HUES6 (cell line): ENCODE measurements around the gene WFDC12.
"Not testable (repeated sequence)": the region's sequence is repeated elsewhere in the genome, so short reads cannot be mapped to it uniquely, and the experiment has no call there.

ENCODE experiments used
- H3K27ac ChIP-seq: 2 replicates; pipeline ENCODE4 v1.7.0; 2013; ENCODE audit warnings: low read depth, mild to moderate bottlenecking, low read length, inconsistent platforms
- H3K27me3 ChIP-seq: 2 replicates; pipeline ENCODE4 v1.6.1; 2013; ENCODE audit warnings: low read length; ENCODE audit not compliant: control insufficient read depth, insufficient read depth
- H3K36me3 ChIP-seq: 2 replicates; pipeline ENCODE4 v1.6.1; 2013; ENCODE audit warnings: low read length; ENCODE audit not compliant: control insufficient read depth, insufficient read depth
- H3K4me1 ChIP-seq: 2 replicates; pipeline ENCODE4 v1.6.1; 2013; ENCODE audit warnings: low read length; ENCODE audit not compliant: control insufficient read depth, insufficient read depth
- H3K4me3 ChIP-seq: 2 replicates; pipeline ENCODE4 v1.5.1; 2013; ENCODE audit warnings: low read depth, low read length
- H3K9ac ChIP-seq: one replicate; pipeline ENCODE4 v1.6.1; 2013; ENCODE audit warnings: mild to moderate bottlenecking, low read length
- H3K9me3 ChIP-seq: 2 replicates; pipeline ENCODE4 v1.6.1; 2013; ENCODE audit warnings: low read depth, low read length; ENCODE audit not compliant: control insufficient read depth, insufficient read depth

Gene WFDC12, protein sequence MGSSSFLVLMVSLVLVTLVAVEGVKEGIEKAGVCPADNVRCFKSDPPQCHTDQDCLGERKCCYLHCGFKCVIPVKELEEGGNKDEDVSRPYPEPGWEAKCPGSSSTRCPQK

DNA sequence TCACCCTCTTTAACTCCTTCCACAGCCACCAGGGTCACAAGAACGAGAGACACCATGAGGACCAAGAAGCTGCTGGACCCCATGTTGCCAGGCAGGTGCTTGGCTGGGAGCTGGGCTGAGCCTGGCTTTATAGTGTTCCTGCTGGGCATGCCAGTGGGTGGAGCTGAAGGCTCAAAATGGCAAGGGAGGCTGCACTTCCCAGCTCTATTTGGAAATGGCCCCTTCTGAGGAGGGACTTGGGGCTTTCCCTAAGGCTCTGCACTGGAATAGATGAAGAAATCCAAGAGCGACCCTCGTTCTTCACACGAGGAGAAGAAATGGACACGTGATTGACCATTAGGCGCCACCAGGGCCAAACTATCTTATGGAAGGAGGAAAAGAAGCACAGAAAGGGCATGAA is at the start of gene WFDC12:
Gene WFDC12 (minus strand): TSS at position 101 of the 400 bp plus-strand sequence. CDS start 18 bp downstream, at position 83.
- Histone ChIP-seq H3K9ac (no peak within 1 kb of the TSS), H3K36me3 (no peaks in the 10 kb centered on the region), H3K27me3 (no peaks in the 10 kb centered on the region), H3K9me3 (no peaks in the 10 kb centered on the region), H3K4me1 (no peaks in the 10 kb centered on the region), H3K4me3 (no peak within 1 kb of the TSS), H3K27ac (no peak within 1 kb of the TSS)

DNA sequence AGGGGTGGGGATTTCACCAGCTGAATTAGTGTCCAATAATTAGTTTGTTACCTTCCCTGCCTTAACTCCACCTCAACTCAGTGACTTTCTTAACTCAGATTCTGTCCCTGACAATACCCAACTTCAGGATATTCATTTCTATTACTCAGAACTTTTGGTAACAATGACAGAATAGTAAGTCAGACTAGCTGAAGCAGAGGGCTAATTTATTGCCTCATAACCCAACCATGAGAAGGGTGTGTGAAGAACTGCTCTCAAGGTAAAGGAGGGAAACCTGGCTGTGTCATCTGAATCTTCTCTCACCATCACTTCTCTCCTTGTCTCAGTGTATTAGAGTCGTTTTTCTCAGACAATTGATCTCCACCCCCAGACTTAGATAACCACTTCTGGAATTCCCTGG is 49.3 kb upstream of the WFDC12 start:
- Histone ChIP-seq H3K4me1 (no peaks in the 10 kb centered on the region), H3K36me3 (no peaks in the 10 kb centered on the region), H3K9me3 (no peaks in the 10 kb centered on the region), H3K4me3 (no peak overlapping the region), H3K9ac (no peak overlapping the region), H3K27ac (no peak overlapping the region), H3K27me3 (no peaks in the 10 kb centered on the region; the same call in 1 of the 2 replicates)

DNA sequence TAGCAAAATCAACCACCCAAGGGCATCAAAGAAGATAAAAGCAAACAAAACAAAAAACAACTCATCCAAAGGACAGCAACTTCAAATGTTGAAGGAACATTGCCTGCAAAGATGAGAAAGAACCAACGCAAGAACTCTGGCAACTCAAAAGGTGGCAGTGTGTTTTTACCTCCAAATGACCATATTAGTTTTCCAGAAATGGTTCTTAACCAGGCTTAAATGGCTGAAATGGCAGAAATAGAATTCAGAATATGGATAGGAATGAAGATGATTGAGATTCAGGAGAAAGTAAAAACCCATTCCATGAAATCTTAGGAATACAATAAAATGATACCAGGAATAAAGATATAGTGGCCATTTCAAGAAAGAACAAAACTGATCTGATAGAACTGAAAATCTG is 40.6 kb upstream of the WFDC12 start:
- no peaks in the 10 kb centered on the region for H3K36me3 ChIP-seq
- H3K27me3 ChIP-seq: no peaks in the 10 kb centered on the region
- H3K27ac ChIP-seq: no peak overlapping the region
- H3K9ac ChIP-seq: no peak overlapping the region
- no peaks in the 10 kb centered on the region for H3K4me1 ChIP-seq
- peaks cover 6% of the 10 kb centered on the region for H3K9me3 ChIP-seq
- no peak overlapping the region for H3K4me3 ChIP-seq

DNA sequence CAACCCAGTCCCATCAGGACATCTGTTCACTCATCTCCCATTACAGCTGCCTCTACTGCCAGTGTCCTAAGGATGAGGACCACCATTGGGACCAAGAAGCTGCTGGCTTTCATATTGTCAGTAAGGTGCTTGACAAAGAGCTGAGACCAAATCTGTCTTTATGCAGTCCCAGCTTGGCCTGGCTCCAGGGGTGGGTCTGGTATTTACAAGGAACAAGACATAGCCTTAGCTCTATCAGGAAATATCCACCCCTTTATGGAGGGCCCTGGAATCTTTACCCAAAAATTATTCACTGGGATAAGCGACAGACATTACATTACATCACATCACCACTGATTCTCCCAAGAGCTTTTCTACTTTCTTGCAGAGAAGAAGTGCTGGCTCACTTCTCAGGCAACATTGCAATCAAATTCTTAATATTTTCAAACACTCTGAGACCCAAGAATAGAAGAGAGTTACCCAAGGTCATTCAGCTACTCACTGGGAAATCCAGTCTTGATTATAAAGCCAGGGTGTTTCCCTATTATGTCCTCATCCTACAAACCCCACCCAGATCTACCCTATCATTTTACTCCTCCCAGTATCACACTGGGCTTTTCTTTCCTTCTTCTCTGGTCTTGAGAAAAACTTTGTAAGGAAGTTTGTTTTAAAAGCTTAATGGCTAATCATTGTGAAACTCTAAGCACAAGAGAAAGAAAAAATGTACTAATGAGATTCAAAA is 39.0 kb upstream of the WFDC12 start:
- Histone ChIP-seq H3K9me3 (peaks cover 6% of the 10 kb centered on the region), H3K9ac (no peak overlapping the region), H3K27me3 (no peaks in the 10 kb centered on the region), H3K4me1 (no peaks in the 10 kb centered on the region), H3K36me3 (no peaks in the 10 kb centered on the region), H3K4me3 (no peak overlapping the region), H3K27ac (no peak overlapping the region)

DNA sequence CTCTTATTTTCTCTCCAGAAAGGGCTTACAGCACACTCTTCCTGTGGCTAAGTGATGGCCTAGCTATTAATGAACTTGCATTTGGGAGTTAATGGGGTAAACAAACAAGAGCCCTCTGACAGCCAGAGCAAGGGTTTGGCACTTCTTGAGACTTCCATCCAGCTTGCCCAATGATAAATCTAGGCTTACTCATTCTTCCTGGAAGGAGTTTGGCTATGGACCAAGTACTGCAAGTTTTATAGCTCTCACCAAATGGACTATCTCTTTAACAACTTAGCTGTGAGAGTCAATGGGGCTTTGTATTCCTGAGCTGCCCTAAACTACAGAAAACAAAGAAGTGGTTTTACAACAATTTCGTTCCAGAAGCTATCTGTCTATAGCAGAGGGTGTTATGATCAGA is 33.7 kb upstream of the WFDC12 start:
- Histone ChIP-seq H3K27me3 (no peaks in the 10 kb centered on the region), H3K9ac (no peak overlapping the region), H3K27ac (no peak overlapping the region), H3K36me3 (no peaks in the 10 kb centered on the region), H3K9me3 (peaks cover 9% of the 10 kb centered on the region; the same call in 1 of the 2 replicates), H3K4me1 (no peaks in the 10 kb centered on the region), H3K4me3 (no peak overlapping the region)

DNA sequence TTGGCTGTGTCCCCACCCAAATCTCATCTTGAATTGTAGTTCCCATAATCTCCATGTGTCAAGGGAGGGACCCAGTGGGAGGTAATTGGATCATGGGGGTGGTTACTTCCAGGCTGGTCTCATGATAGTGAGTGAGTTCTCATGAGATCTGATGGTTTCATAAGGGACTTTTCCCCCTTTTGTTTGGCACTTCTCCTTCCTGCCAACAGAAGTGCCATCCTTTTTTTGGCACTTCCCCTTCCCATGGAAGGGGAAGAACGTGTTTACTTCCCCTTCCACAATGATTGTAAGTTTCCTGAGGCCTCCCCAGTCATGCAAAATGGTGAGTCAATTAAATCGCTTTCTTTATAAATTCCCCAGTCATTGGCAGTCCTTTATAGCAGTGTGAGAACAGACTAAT is 32.4 kb upstream of the WFDC12 start:
- Histone ChIP-seq H3K9me3 (peaks cover 9% of the 10 kb centered on the region; the same call in 1 of the 2 replicates), H3K4me1 (no peaks in the 10 kb centered on the region), H3K27ac (no peak overlapping the region), H3K36me3 (no peaks in the 10 kb centered on the region), H3K27me3 (no peaks in the 10 kb centered on the region), H3K4me3 (no peak overlapping the region), H3K9ac (no peak overlapping the region)

DNA sequence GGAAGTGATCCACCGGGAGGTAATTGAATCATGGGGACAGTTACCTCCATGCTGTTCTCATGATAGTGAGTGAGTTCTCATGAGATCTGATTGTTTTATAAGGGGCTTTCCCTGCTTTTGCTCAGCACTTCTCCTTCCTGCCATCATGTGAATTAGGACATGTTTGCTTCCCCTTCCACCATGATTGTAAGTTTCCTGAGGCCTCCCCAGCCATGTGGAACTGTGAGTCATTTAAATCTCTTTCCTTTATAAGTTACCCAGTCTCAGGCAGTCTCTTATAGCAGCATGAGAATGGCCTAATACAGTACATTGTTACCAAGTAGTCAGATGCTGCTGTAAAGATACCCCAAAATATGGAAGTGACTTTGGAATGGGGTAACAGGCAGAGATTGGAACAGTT is 30.5 kb upstream of the WFDC12 start:
- peaks cover 17% of the 10 kb centered on the region; the same call in 1 of the 2 replicates for H3K27me3 ChIP-seq
- H3K4me1 ChIP-seq, H3K36me3 ChIP-seq, H3K9me3 ChIP-seq, H3K4me3 ChIP-seq, H3K27ac ChIP-seq, H3K9ac ChIP-seq: not testable (repeated sequence)

DNA sequence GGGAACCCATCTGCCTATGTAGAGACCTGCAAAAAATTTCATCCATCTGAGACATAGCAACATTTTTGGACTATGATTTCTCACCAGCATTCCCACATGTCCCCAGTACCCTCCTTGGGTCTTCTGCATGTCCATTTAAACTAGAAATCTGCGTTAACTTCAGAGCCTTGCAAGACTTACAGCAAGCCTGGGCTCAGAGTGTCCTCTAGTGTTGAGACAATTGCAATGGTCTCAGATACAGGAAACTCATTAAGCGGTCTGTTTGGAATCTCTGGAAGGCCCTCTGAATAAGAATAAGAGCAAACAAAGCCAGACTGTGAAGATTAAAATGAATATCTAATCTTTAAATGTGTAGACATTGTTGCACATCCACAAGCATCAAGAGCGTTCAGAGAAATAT is 29.9 kb upstream of the WFDC12 start:
- H3K4me1 ChIP-seq: no peaks in the 10 kb centered on the region
- H3K27ac ChIP-seq: no peak overlapping the region
- peaks cover 23% of the 10 kb centered on the region; the same call in 1 of the 2 replicates for H3K27me3 ChIP-seq
- H3K9ac ChIP-seq: no peak overlapping the region
- no peak overlapping the region for H3K4me3 ChIP-seq
- H3K36me3 ChIP-seq: no peaks in the 10 kb centered on the region
- H3K9me3 ChIP-seq: peaks cover 9% of the 10 kb centered on the region; the same call in 1 of the 2 replicates

DNA sequence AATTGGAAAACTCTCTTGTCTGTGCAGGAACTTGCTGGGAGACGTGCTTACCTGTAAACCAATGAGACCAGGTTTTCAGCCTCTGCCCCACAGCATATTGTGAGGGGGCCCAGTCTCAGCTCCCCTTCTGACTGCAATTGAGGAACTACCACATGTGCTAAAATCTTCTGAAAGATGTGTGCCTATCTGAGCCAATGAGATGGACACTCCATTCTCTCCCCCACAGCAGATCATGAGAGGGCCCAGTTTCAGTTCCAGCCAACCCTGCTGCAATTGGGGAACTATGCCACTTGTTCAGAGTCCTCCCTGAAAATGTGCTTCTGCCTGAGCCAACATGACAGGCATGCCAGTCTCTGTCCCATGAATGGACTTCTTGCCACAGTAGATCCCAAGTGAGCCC is 29.5 kb upstream of the WFDC12 start:
- Histone ChIP-seq H3K27ac (no peak overlapping the region), H3K4me3 (no peak overlapping the region), H3K27me3 (peaks cover 27% of the 10 kb centered on the region; the same call in 1 of the 2 replicates), H3K9ac (no peak overlapping the region), H3K9me3 (peaks cover 9% of the 10 kb centered on the region; the same call in 1 of the 2 replicates), H3K4me1 (no peaks in the 10 kb centered on the region), H3K36me3 (no peaks in the 10 kb centered on the region)

DNA sequence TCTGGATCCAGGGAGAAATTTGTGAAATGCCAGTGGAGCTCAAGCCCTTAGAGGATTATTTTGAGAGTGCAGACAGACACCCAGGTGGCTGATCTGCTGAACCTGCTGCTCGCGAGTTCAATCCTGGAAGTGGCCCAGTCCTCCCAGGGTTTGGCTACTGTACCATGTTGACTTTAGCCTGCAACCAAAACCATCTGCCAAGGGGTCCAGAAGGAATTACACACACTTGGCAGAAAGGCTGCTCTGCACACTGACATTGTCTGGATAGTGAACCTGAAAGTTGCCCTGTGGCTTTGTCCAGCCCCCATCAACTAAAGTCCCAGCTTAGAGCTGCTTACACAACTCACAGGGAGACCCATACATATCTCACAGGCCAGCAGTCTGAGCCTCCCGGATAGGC is 28.9 kb upstream of the WFDC12 start:
- Histone ChIP-seq H3K27me3 (peaks cover 31% of the 10 kb centered on the region; the same call in 1 of the 2 replicates), H3K36me3 (no peaks in the 10 kb centered on the region), H3K27ac (no peak overlapping the region), H3K9me3 (peaks cover 9% of the 10 kb centered on the region; the same call in 1 of the 2 replicates), H3K4me3 (no peak overlapping the region), H3K9ac (no peak overlapping the region), H3K4me1 (no peaks in the 10 kb centered on the region)

DNA sequence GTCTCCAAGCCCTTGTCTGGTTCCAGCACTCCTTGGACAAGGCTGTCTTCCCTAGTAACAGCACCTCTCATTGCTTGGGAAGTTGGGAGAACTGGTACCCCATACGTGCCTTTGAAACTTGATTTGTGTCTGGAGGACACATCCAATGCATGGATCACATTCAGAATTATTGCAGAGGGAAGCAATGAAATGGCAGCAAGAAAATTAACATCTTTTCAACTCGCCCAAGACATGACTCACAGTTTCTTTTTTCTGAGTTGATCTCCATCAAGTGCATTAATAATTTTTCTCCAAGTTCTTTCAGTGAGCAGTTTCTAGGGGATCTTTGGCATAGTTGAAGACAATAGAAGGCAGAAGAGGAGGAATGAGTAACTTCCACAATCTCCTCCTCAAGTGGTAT is 28.1 kb upstream of the WFDC12 start:
- Histone ChIP-seq H3K27ac (no peak overlapping the region), H3K4me1 (no peaks in the 10 kb centered on the region), H3K27me3 (peaks cover 31% of the 10 kb centered on the region; the same call in 1 of the 2 replicates), H3K9ac (no peak overlapping the region), H3K9me3 (peaks cover 9% of the 10 kb centered on the region; the same call in 1 of the 2 replicates), H3K4me3 (no peak overlapping the region), H3K36me3 (no peaks in the 10 kb centered on the region)
